Subcutaneous adipose tissue (tissue), 4 donors: ENCODE data around the gene MSI2. TPM values are rescaled to one million over a fixed set of nuclear protein-coding genes. Genes with fewer than 3 reads are reported as not detected.

ENCODE experiments used
- CTCF ChIP-seq: fragments of 450-650 bp; IDR thresholded peaks from one replicate; pipeline ENCODE4 v1.5.1; 2016; ENCODE audit warnings: low read depth, mild to moderate bottlenecking, control low read depth, antibody characterized with exemption, moderate library complexity
- total RNA-seq, 4 donors: library from RNA; depleted of rRNA; stranded (reverse); fragments of >200 nt; gene quantifications; one replicate each; pipeline ENCODE4 v1.1.0, GENCODE V29; 2016

MSI2 gene
- total RNA-seq, 4 donors from 2014 or later: 9.5 to 12.9 (median 10.9) TPM

DNA sequence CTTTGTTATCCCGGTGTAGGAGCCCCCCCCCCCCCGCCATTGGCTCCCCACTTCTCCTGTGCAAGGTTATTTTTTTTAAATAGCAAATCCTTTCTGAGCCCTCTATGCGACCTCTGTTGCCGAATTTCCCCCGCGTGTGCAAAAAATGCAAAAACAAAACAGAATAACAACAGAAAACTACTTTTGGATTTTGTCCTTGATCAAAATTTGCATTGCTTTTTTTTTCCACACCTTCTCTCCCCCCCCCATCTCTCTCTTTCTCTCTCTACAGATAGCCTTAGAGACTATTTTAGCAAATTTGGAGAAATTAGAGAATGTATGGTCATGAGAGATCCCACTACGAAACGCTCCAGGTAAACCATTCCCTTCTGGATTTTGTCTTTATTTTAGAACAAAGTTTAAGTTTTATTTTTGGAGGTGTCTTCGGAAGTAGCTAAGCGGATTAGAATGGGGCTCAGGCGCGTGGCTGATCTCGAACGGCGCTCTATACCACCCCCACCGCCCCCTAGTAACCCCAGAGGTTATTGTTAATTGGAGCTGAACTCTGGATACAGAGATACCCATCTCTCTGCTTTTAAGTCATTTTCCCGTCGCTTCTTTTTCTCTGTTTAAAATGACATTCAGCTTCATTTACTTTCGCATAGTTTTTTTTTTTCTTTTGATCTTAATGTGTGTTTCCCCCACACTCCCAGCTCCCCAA is 1.0 kb downstream of the MSI2 start:
- TF ChIP-seq CTCF: no peak

GRCh38 chr17:57257895-57258851 is 1.9 kb downstream of the MSI2 start:
- TF ChIP-seq CTCF: no peak

GRCh38 chr17:57259306-57259705 is 3.0 kb downstream of the MSI2 start:
- TF ChIP-seq CTCF: no peak

DNA sequence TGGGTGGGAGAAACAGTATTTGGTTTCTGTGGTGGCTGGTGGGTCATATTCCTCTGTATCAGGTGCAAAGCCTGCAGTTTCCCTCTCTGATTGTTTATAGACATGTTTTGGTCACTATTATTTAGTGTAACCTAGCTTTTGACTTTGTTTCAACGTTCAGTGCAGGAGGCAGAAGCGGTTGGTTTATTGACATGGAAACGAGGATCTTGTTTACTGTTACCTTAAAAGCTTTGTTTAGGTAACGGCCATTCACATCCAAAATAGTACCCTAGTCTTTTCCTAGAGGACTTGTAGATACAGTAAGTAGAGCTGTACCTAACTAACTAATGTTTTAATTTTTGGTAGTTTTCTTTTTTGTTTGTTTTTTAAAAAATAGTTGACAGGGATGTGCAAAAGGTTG is 3.5 kb downstream of the MSI2 start:
- TF ChIP-seq CTCF: no peak

- TF ChIP-seq CTCF: no peak
These were observed 4.2 kb downstream of the MSI2 start for GRCh38 chr17:57260325-57261083.

- TF ChIP-seq CTCF: no peak
These were observed 4.8 kb downstream of the MSI2 start for GRCh38 chr17:57261084-57261461.
